ENCODE data around the gene MCC.

Gene MCC

DNA sequence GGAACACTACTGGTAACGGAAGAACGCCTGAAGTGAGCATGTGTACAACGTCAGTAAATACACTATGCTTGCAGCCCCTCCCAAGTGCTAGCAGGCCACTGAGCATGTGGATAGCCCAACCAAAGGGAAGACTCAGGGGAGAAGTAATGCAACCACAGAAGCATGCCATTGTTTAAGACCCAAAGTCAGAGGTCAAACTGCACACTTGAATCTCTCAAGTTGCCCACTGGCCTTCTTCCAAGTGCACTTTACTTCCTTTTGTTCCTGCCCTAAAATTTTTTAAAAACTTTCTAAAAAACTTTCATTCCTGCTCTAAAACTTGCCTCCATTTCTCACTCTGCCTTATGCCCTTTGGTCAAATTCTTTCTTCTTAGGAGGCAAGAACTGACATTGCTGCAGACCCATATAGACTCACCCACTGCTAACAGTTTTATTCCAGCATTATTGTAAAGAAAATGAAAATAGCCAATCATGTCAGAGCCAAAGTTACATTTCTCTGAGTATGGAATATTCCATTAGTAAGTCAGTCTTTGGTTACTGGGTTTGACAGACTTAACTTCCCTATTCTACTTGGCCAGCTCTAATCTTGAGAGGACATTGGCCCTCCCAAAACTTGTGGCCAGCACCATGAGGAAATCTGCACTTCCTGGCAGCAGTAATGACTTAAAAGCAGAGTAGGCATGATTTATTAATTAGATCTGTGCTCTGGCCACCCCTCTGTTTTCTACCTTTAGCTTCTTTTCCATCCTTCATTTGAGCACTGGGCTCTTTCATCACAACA lies 130.4 kb downstream of the MCC start:
- H3K9me3 Mint-ChIP-seq, result no peaks in the 10 kb centered on the region
- H3K36me3 Mint-ChIP-seq, result no peaks in the 10 kb centered on the region
- no peaks in the 10 kb centered on the region for H3K4me1 Mint-ChIP-seq
- H3K27ac Mint-ChIP-seq, result no peak overlapping the region
- DNase-seq (ENCODE audit: low spot score in 2 of 2), result no peak
- no peak overlapping the region for H3K4me3 Mint-ChIP-seq
- H3K27me3 Mint-ChIP-seq, result no peaks in the 10 kb centered on the region
- ATAC-seq (ENCODE audit: low read depth), result no peak

DNA sequence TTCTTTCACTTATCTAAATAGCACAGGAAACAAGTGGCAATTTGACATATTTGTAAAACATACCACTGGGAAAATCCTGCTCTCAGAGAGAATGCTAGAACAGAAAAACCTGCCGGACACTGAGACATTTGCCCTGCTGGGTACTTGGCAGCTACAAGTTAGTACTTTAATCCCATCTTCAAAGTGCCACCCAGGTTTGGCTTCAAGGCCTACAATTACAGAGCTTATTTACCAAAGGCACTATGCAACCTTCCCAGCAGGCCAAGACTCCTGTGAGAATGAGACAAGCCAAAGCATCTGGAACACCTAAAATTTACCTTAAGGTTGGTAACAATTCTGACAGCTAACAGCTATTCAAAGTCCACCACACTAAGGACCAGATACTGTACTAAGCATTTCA lies 131.8 kb downstream of the MCC start:
- Mint-ChIP-seq H3K4me1 (no peaks in the 10 kb centered on the region), H3K4me3 (no peak overlapping the region), H3K9me3 (no peaks in the 10 kb centered on the region), H3K27ac (no peak overlapping the region), H3K36me3 (no peaks in the 10 kb centered on the region), H3K27me3 (no peaks in the 10 kb centered on the region)
- DNase-seq (ENCODE audit: low spot score in 2 of 2) (no peak), ATAC-seq (ENCODE audit: low read depth) (no peak)

- no peaks in the 10 kb centered on the region for H3K36me3 Mint-ChIP-seq
- no peak for DNase-seq (ENCODE audit: low spot score in 2 of 2)
- no peaks in the 10 kb centered on the region for H3K27me3 Mint-ChIP-seq
- H3K4me3 Mint-ChIP-seq, result no peak overlapping the region
- H3K27ac Mint-ChIP-seq, result no peak overlapping the region
- H3K9me3 Mint-ChIP-seq, result no peaks in the 10 kb centered on the region
- no peaks in the 10 kb centered on the region for H3K4me1 Mint-ChIP-seq
- ATAC-seq (ENCODE audit: low read depth), result no peak
Observed at GRCh38 chr5:113354055-113354454, 134.2 kb downstream of the MCC start.

DNA sequence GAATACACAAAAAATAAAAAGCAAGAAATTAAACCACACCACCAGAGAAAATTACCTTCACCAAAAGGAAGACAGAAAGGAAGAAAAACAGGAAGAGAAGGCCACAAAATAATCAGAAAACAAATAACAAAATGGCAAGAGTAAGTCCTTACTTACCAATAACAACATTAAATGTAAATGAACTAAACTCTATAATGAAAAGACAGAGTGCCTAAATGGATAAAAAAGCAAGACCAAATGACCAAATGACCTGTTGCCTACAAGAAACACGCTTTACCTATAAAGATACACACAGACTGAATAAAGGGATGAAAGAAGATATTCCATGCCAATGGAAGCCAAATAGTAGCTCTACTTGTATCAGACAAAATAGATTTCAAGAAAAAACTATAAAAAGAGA lies 140.7 kb downstream of the MCC start:
- Mint-ChIP-seq H3K27ac (no peak overlapping the region), H3K27me3 (peaks cover 7% of the 10 kb centered on the region), H3K4me1 (no peaks in the 10 kb centered on the region), H3K4me3 (no peak overlapping the region), H3K9me3 (peaks cover 1% of the 10 kb centered on the region), H3K36me3 (no peaks in the 10 kb centered on the region)
- no peak for ATAC-seq (ENCODE audit: low read depth)
- DNase-seq (ENCODE audit: low spot score in 2 of 2), result no peak

DNA sequence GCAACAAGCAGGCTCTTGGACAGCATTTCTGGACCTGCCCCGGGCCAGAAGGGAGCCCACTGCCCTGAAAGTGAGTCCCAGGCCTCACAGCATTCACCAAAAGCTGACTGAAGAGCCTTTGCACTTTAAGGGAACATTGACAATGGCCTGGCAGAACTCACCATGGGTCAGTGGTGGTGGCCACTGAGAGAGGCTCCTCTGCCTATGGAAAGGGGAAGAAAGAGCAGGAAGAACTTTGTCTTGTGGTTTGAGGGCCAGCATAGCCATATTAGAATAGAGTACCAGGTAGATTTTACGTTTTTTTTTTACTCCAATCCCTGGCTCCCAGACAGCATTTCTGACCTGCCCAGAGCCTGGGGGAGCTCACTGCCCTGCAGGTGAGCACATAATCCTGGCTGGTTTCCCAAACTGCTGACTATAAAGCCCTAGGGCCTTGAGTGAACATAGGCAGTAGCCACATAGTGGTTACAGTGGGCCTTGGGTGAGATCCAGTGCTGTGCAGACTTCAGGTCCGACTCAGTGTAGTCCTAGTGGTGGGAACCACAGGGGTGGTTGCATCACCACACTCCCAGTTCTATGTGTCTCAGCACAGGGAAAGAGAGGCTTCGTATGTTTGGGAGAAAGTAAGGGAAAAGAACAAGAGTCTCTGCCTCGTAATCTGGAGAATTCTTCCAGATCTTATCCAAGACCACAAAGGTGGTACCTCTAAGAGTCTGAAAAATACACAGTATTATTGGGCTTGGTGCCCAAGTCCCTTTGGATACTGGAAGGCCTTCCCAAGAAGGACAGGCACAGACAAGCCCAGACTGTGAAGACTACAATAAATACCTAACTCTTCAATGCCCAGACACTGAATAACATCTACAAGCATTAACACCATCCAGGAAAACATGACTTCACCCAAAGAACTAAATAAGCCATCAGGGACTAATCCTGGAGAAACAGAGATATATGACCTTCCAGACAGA lies 143.0 kb downstream of the MCC start:
- Mint-ChIP-seq H3K9me3 (peaks cover 1% of the 10 kb centered on the region), H3K4me1 (no peaks in the 10 kb centered on the region), H3K27ac (no peak overlapping the region), H3K36me3 (no peaks in the 10 kb centered on the region), H3K4me3 (no peak overlapping the region), H3K27me3 (peaks cover 7% of the 10 kb centered on the region)
- ATAC-seq (ENCODE audit: low read depth) (no peak), DNase-seq (ENCODE audit: low spot score in 2 of 2) (no peak)

GRCh38 chr5:113343343-113343742 lies 144.9 kb downstream of the MCC start:
- Mint-ChIP-seq H3K27ac (no peak overlapping the region), H3K36me3 (no peaks in the 10 kb centered on the region)

DNA sequence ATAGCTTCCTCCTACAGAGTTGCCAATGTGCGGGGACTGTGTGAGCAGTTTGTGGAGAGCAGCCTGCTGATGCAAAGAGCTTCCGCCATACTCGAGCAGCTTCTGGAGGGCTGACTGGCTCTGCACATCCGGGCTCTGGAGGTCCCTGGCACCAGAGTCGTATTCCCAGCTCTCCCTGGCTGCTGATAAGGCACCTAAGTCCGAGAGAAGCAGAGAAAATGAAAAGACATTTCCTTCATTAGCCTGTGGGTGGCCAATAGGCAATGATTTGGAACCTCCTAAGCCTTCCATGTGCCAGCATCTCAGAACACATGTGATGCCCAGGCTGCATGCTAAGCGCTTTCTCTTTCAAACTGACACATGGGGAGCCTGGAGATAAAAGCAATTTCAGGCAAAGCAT lies 147.7 kb downstream of the MCC start:
- Mint-ChIP-seq H3K9me3 (no peaks in the 10 kb centered on the region), H3K27me3 (peaks cover 10% of the 10 kb centered on the region), H3K4me3 (no peak overlapping the region), H3K27ac (no peak overlapping the region), H3K36me3 (no peaks in the 10 kb centered on the region), H3K4me1 (no peaks in the 10 kb centered on the region)
- ATAC-seq (ENCODE audit: low read depth), result no peak
- no peak for DNase-seq (ENCODE audit: low spot score in 2 of 2)

More at GRCh38 chr5:113343343-113343742, 144.9 kb downstream of the MCC start:
- ATAC-seq (ENCODE audit: low read depth) (no peak), DNase-seq (ENCODE audit: low spot score in 2 of 2) (no peak)
- peaks cover 1% of the 10 kb centered on the region for H3K9me3 Mint-ChIP-seq
- no peak overlapping the region for H3K4me3 Mint-ChIP-seq
- H3K27me3 Mint-ChIP-seq, result peaks cover 7% of the 10 kb centered on the region
- H3K4me1 Mint-ChIP-seq, result no peaks in the 10 kb centered on the region

DNA sequence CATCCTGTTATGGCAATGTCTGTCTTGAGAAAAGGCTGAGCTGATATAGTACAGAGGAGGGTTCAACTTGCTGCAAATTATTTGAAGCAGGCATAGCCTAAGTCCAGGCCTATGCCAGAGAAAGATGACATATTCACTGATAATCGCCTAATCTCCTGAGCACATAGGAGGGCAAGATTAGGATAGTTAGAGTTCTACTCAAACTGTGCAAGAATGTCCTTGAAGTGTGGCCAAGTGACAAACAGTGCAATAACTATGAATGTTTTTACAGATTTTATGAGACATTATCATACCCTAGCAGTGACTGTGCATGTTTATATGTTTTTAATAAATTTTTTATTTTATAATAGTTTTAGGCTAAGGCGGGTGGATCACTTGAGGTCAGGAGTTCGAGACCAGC lies 149.6 kb downstream of the MCC start:
- Mint-ChIP-seq H3K27me3 (peaks cover 3% of the 10 kb centered on the region), H3K9me3 (no peaks in the 10 kb centered on the region), H3K4me3 (no peak overlapping the region), H3K36me3 (no peaks in the 10 kb centered on the region), H3K27ac (no peak overlapping the region), H3K4me1 (no peaks in the 10 kb centered on the region)
- no peak for DNase-seq (ENCODE audit: low spot score in 2 of 2)
- ATAC-seq (ENCODE audit: low read depth), result no peak

GRCh38 chr5:113337515-113338415 lies 150.5 kb downstream of the MCC start:
- DNase-seq (ENCODE audit: low spot score in 2 of 2) (no peak), ATAC-seq (ENCODE audit: low read depth) (no peak)
- H3K27me3 Mint-ChIP-seq, result peaks cover 3% of the 10 kb centered on the region
- H3K9me3 Mint-ChIP-seq, result no peaks in the 10 kb centered on the region
- H3K27ac Mint-ChIP-seq, result no peak overlapping the region
- H3K4me3 Mint-ChIP-seq, result no peak overlapping the region
- H3K4me1 Mint-ChIP-seq, result no peaks in the 10 kb centered on the region
- no peaks in the 10 kb centered on the region for H3K36me3 Mint-ChIP-seq

DNA sequence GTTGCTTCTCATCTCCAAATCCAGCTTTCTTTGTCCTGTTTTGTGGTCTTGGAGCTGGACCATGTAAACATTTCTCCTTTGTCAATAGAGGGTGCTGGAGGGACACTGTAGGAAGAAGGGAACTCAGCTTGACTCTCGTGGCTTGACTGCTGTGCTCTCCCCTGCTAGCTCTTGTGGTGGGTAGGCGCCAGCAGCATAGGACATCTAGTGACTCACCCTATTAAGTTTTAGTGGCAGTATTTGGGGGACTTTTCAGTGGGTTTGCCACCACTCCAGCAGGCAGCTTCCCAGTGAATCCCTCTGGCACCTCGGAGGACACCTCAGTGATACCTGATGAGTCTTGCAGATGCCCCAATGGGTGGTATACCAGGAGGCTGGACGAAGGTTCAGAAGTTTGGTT lies 151.3 kb downstream of the MCC start:
- Mint-ChIP-seq H3K36me3 (no peaks in the 10 kb centered on the region), H3K4me1 (no peaks in the 10 kb centered on the region), H3K27me3 (peaks cover 3% of the 10 kb centered on the region), H3K9me3 (no peaks in the 10 kb centered on the region), H3K4me3 (no peak overlapping the region), H3K27ac (no peak overlapping the region)
- DNase-seq (ENCODE audit: low spot score in 2 of 2) (no peak), ATAC-seq (ENCODE audit: low read depth) (no peak)

- Mint-ChIP-seq H3K4me3 (no peak overlapping the region), H3K27ac (no peak overlapping the region), H3K4me1 (peaks cover 2% of the 10 kb centered on the region), H3K27me3 (peaks cover 5% of the 10 kb centered on the region), H3K36me3 (no peaks in the 10 kb centered on the region), H3K9me3 (no peaks in the 10 kb centered on the region)
- DNase-seq (ENCODE audit: low spot score in 2 of 2) (no peak), ATAC-seq (ENCODE audit: low read depth) (no peak)
Observed at GRCh38 chr5:113333411-113333810, 154.8 kb downstream of the MCC start.

- H3K9me3 Mint-ChIP-seq, result no peaks in the 10 kb centered on the region
- no peak for DNase-seq (ENCODE audit: low spot score in 2 of 2)
- H3K27ac Mint-ChIP-seq, result no peak overlapping the region
- H3K4me3 Mint-ChIP-seq, result no peak overlapping the region
- H3K36me3 Mint-ChIP-seq, result no peaks in the 10 kb centered on the region
- H3K27me3 Mint-ChIP-seq, result peaks cover 2% of the 10 kb centered on the region
- ATAC-seq (ENCODE audit: low read depth), result no peak
- H3K4me1 Mint-ChIP-seq, result peaks cover 2% of the 10 kb centered on the region
Observed at GRCh38 chr5:113331209-113331551, 157.1 kb downstream of the MCC start.

DNA sequence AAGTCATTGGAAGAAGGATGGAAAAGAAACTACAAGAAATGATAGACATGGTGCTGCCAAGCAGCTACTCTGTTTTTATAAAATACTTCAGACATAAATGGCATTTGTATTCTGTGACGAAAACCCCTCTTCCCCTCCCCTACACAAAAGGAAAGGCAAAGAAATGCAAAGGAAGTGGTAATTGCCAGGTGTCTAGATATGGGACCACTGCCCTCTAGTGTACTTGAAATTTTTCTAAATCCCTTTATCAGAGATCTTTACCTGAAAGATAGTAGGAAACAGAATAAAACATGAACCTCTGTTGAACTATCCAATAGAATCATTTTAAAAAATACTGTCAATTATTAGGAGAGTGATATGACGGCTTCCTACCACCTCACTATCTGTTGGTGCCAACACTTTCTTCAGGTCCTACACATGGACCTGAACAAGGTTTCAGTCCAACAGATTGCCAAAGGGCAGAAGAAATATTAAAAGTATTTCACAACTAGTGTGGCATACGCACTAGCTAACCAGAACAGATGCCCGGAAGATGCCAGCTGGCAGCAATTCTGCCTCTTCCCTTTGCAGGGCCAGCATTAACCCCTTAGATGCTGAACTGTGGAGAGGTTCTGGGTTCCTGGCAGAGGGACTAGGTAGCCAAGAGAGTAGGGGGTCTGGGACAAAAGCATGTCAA lies 157.6 kb downstream of the MCC start:
- H3K27ac Mint-ChIP-seq, result peak overlapping the region; percentile 25
- H3K27me3 Mint-ChIP-seq, result peaks cover 3% of the 10 kb centered on the region
- peak in 1 of 2 donors; percentile 11 for DNase-seq (ENCODE audit: low spot score in 2 of 2)

More for the DNA sequence above, 157.6 kb downstream of the MCC start:
- Mint-ChIP-seq H3K4me3 (peak overlapping the region; percentile 29), H3K9me3 (no peaks in the 10 kb centered on the region), H3K36me3 (no peaks in the 10 kb centered on the region), H3K4me1 (peaks cover 2% of the 10 kb centered on the region)
- peak; percentile 81 for ATAC-seq (ENCODE audit: low read depth)
